GM19193 (cell line): Measurements from ENCODE around the gene PCCA.

Source experiments
- POLR2A ChIP-seq: IDR thresholded peaks from 4 replicates; pipeline ENCODE4 v1.6.1; 2011; ENCODE audit not compliant: insufficient read depth, insufficient read length; ENCODE audit errors: extremely low read depth

The PCCA gene

GRCh38 chr13:100382785-100383184 lies 293.9 kb downstream of the PCCA start:
- no peak for TF ChIP-seq POLR2A

- TF ChIP-seq POLR2A: no peak
These were observed 298.5 kb downstream of the PCCA start for GRCh38 chr13:100387416-100387815.

- no peak for TF ChIP-seq POLR2A
These were observed 300.0 kb downstream of the PCCA start for GRCh38 chr13:100388923-100389322.

GRCh38 chr13:100389617-100390016 lies 300.7 kb downstream of the PCCA start:
- no peak for TF ChIP-seq POLR2A

- TF ChIP-seq POLR2A: no peak
These were observed 304.1 kb downstream of the PCCA start for GRCh38 chr13:100392709-100393630.

GRCh38 chr13:100394005-100394695 lies 305.3 kb downstream of the PCCA start:
- TF ChIP-seq POLR2A: no peak

GRCh38 chr13:100395698-100396373 lies 306.9 kb downstream of the PCCA start:
- TF ChIP-seq POLR2A: no peak

- TF ChIP-seq POLR2A: no peak
These were observed 307.9 kb downstream of the PCCA start for GRCh38 chr13:100396776-100397175.

GRCh38 chr13:100397627-100398026 lies 308.7 kb downstream of the PCCA start:
- no peak for TF ChIP-seq POLR2A

- TF ChIP-seq POLR2A: no peak
These were observed 309.5 kb downstream of the PCCA start for GRCh38 chr13:100398360-100398759.

- TF ChIP-seq POLR2A: no peak
These were observed 310.6 kb downstream of the PCCA start for GRCh38 chr13:100399455-100399854.

- no peak for TF ChIP-seq POLR2A
These were observed 314.8 kb downstream of the PCCA start for GRCh38 chr13:100403675-100404074.

GRCh38 chr13:100409132-100409531 lies 320.2 kb downstream of the PCCA start:
- TF ChIP-seq POLR2A: no peak

- no peak for TF ChIP-seq POLR2A
These were observed 334.5 kb downstream of the PCCA start for GRCh38 chr13:100423375-100423774.

GRCh38 chr13:100428986-100429385 lies 340.1 kb downstream of the PCCA start:
- TF ChIP-seq POLR2A: no peak

- TF ChIP-seq POLR2A: no peak
These were observed 343.7 kb downstream of the PCCA start for GRCh38 chr13:100432611-100433010.

GRCh38 chr13:100433475-100433874 lies 344.6 kb downstream of the PCCA start:
- TF ChIP-seq POLR2A: no peak
